Activated T-helper 9 cell treated with anti-CD3 and anti-CD28 coated beads, Interleukin-2, amount 50 U/mL, for 16 hours (primary cell): ENCODE data around the gene C1QTNF12.

Experiments used
- DNase-seq: peaks from one replicate; pipeline ENCODE4 v3.0.0-alpha.2; 2020; ENCODE audit warnings: low read depth

The C1QTNF12 gene

GRCh38 chr1:1281533-1282321, 35.2 kb upstream of the C1QTNF12 start:
- DNase-seq = no peak

- DNase-seq = no peak
These were observed 34.4 kb upstream of the C1QTNF12 start for GRCh38 chr1:1280782-1281481.

GRCh38 chr1:1279028-1279427, 32.5 kb upstream of the C1QTNF12 start:
- no peak for DNase-seq

- no peak for DNase-seq
These were observed 32.1 kb upstream of the C1QTNF12 start for GRCh38 chr1:1278620-1279019.

GRCh38 chr1:1275836-1276235, 29.3 kb upstream of the C1QTNF12 start:
- DNase-seq = no peak

GRCh38 chr1:1274931-1275431, 28.5 kb upstream of the C1QTNF12 start:
- no peak for DNase-seq

- no peak for DNase-seq
These were observed 27.9 kb upstream of the C1QTNF12 start for GRCh38 chr1:1274299-1274930.

- DNase-seq = peak; percentile 91
These were observed 27.2 kb upstream of the C1QTNF12 start, which contains the start of gene UBE2J2 for GRCh38 chr1:1273512-1274298. Gene UBE2J2, minus strand, starts transcription at chr1:1273854. Its CDS starts 5,862 bp downstream, at chr1:1267992.

- no peak for DNase-seq
These were observed 26.6 kb upstream of the C1QTNF12 start for GRCh38 chr1:1273209-1273511.

- no peak for DNase-seq
These were observed 26.1 kb upstream of the C1QTNF12 start for GRCh38 chr1:1272341-1273208.

- no peak for DNase-seq
These were observed 24.3 kb upstream of the C1QTNF12 start for GRCh38 chr1:1270813-1271212.

- no peak for DNase-seq
These were observed 21.8 kb upstream of the C1QTNF12 start for GRCh38 chr1:1268284-1268682.

GRCh38 chr1:1267488-1268283, 21.2 kb upstream of the C1QTNF12 start:
- DNase-seq = no peak

GRCh38 chr1:1264868-1265272, 18.3 kb upstream of the C1QTNF12 start:
- DNase-seq = no peak

- no peak for DNase-seq
These were observed 17.5 kb upstream of the C1QTNF12 start for GRCh38 chr1:1264026-1264425.

- no peak for DNase-seq
These were observed 16.2 kb upstream of the C1QTNF12 start for GRCh38 chr1:1262758-1263157.

GRCh38 chr1:1262071-1262470, 15.5 kb upstream of the C1QTNF12 start:
- no peak for DNase-seq

GRCh38 chr1:1260843-1261560, 14.5 kb upstream of the C1QTNF12 start:
- no peak for DNase-seq

GRCh38 chr1:1259951-1260600, 13.6 kb upstream of the C1QTNF12 start:
- no peak for DNase-seq
